C1 segment of cervical spinal cord (tissue), 14 donors: Measurements from ENCODE around the gene RASSF3.
A peak's percentile ranks its signal among the peaks of the same experiment; 100 is the strongest.

Experiments
- DNase-seq, 14 donors: peaks; one replicate each; lab custom pipeline; 2025; lab: John Stamatoyannopoulos, UW

The RASSF3 gene

GRCh38 chr12:64669270-64669842 lies 59.1 kb downstream of the RASSF3 start:
- no peak for DNase-seq

- DNase-seq, result no peak
These were observed 59.7 kb downstream of the RASSF3 start for GRCh38 chr12:64670019-64670418.

- no peak for DNase-seq
These were observed 60.8 kb downstream of the RASSF3 start for GRCh38 chr12:64670919-64671639.

GRCh38 chr12:64671681-64672080 lies 61.4 kb downstream of the RASSF3 start:
- no peak for DNase-seq

GRCh38 chr12:64672925-64673409 lies 62.7 kb downstream of the RASSF3 start:
- DNase-seq, result no peak

GRCh38 chr12:64673490-64674169 lies 63.3 kb downstream of the RASSF3 start:
- DNase-seq, result no peak

GRCh38 chr12:64674367-64674922 lies 64.2 kb downstream of the RASSF3 start:
- DNase-seq, result no peak

- DNase-seq, result no peak
These were observed 65.5 kb downstream of the RASSF3 start for GRCh38 chr12:64675795-64676194.

GRCh38 chr12:64678248-64678647 lies 68.0 kb downstream of the RASSF3 start:
- no peak for DNase-seq

GRCh38 chr12:64678835-64679234 lies 68.5 kb downstream of the RASSF3 start:
- DNase-seq, result no peak

- peak in 4 of 14 donors; percentile 2 to 16 (median 8) for DNase-seq
These were observed 69.2 kb downstream of the RASSF3 start for GRCh38 chr12:64679487-64680001.

GRCh38 chr12:64680235-64680634 lies 69.9 kb downstream of the RASSF3 start:
- no peak for DNase-seq

- DNase-seq, result no peak
These were observed 71.1 kb downstream of the RASSF3 start for GRCh38 chr12:64681200-64682052.

GRCh38 chr12:64682572-64683277 lies 72.4 kb downstream of the RASSF3 start:
- no peak for DNase-seq

GRCh38 chr12:64683816-64684543 lies 73.7 kb downstream of the RASSF3 start:
- DNase-seq, result no peak

GRCh38 chr12:64685050-64685449 lies 74.8 kb downstream of the RASSF3 start:
- DNase-seq, result no peak

GRCh38 chr12:64685605-64686004 lies 75.3 kb downstream of the RASSF3 start:
- DNase-seq, result no peak

GRCh38 chr12:64687816-64688215 lies 77.5 kb downstream of the RASSF3 start:
- no peak for DNase-seq

GRCh38 chr12:64688219-64688618 lies 77.9 kb downstream of the RASSF3 start:
- DNase-seq, result no peak

GRCh38 chr12:64688715-64689114 lies 78.4 kb downstream of the RASSF3 start:
- DNase-seq, result no peak
